ENCODE results near the gene SCFD2. TPM values are rescaled to one million over a fixed set of nuclear protein-coding genes. Genes with fewer than 3 reads are reported as not detected.

The SCFD2 gene
- total RNA-seq, 2 experiments from 2014 or later = 25.1 to 27.2 TPM

- H3K4me1 Mint-ChIP-seq (ENCODE audit: low read depth) = no peaks in the 10 kb centered on the region
- POLR2A ChIA-PET = no interaction called here
- DNase-seq (no peak), ATAC-seq (no peak)
- no peak overlapping the region for H3K27ac Mint-ChIP-seq
- no peak overlapping the region for H3K4me3 Mint-ChIP-seq
- peaks cover 3% of the 10 kb centered on the region for H3K36me3 Mint-ChIP-seq (ENCODE audit: low read depth)
- CTCF ChIA-PET = no interaction called here
- H3K27me3 Mint-ChIP-seq (ENCODE audit: low read depth) = no peaks in the 10 kb centered on the region
- no peaks in the 10 kb centered on the region for H3K9me3 Mint-ChIP-seq (ENCODE audit: insufficient read depth)
These were observed 420.4 kb downstream of the SCFD2 start for GRCh38 chr4:52945326-52945898.

GRCh38 chr4:52943677-52944076 lies 422.2 kb downstream of the SCFD2 start:
- Mint-ChIP-seq H3K36me3 (ENCODE audit: low read depth) (no peaks in the 10 kb centered on the region), H3K9me3 (ENCODE audit: insufficient read depth) (no peaks in the 10 kb centered on the region), H3K27ac (no peak overlapping the region), H3K4me3 (no peak overlapping the region), H3K27me3 (ENCODE audit: low read depth) (no peaks in the 10 kb centered on the region), H3K4me1 (ENCODE audit: low read depth) (no peaks in the 10 kb centered on the region)
- ChIA-PET CTCF (no interaction called here), POLR2A (interaction anchor here (0.6 kb wide), 1 partner anchor 221 kb away, joined by 3 read pairs; no protein-coding TSS in a partner anchor)
- no peak for ATAC-seq
- DNase-seq = no peak

- H3K36me3 Mint-ChIP-seq (ENCODE audit: low read depth) = no peaks in the 10 kb centered on the region
- H3K9me3 Mint-ChIP-seq (ENCODE audit: insufficient read depth) = no peaks in the 10 kb centered on the region
- CTCF ChIA-PET = no interaction called here
- POLR2A ChIA-PET = no interaction called here
- H3K4me1 Mint-ChIP-seq (ENCODE audit: low read depth) = no peaks in the 10 kb centered on the region
- no peak overlapping the region for H3K27ac Mint-ChIP-seq
- no peak overlapping the region for H3K4me3 Mint-ChIP-seq
- ATAC-seq (no peak), DNase-seq (no peak)
- H3K27me3 Mint-ChIP-seq (ENCODE audit: low read depth) = no peaks in the 10 kb centered on the region
These were observed 422.9 kb downstream of the SCFD2 start for GRCh38 chr4:52942936-52943335.

- POLR2A ChIA-PET = no interaction called here
- H3K9me3 Mint-ChIP-seq (ENCODE audit: insufficient read depth) = no peaks in the 10 kb centered on the region
- CTCF ChIA-PET = interaction anchor here (1.2 kb wide), 1 partner anchor 30 kb away, joined by 5 read pairs; no protein-coding TSS in a partner anchor
These were observed 424.4 kb downstream of the SCFD2 start for GRCh38 chr4:52941450-52941849.

GRCh38 chr4:52939739-52940138 lies 426.1 kb downstream of the SCFD2 start:
- H3K27ac Mint-ChIP-seq = no peak overlapping the region
- H3K4me1 Mint-ChIP-seq (ENCODE audit: low read depth) = no peaks in the 10 kb centered on the region
- H3K4me3 Mint-ChIP-seq = no peak overlapping the region
- POLR2A ChIA-PET = no interaction called here
- CTCF ChIA-PET = no interaction called here
- H3K9me3 Mint-ChIP-seq (ENCODE audit: insufficient read depth) = no peaks in the 10 kb centered on the region
- H3K27me3 Mint-ChIP-seq (ENCODE audit: low read depth) = no peaks in the 10 kb centered on the region
- DNase-seq (no peak), ATAC-seq (no peak)
- no peaks in the 10 kb centered on the region for H3K36me3 Mint-ChIP-seq (ENCODE audit: low read depth)

More at GRCh38 chr4:52941450-52941849, 424.4 kb downstream of the SCFD2 start:
- H3K27ac Mint-ChIP-seq = no peak overlapping the region
- DNase-seq (no peak), ATAC-seq (no peak)
- H3K4me3 Mint-ChIP-seq = no peak overlapping the region
- H3K4me1 Mint-ChIP-seq (ENCODE audit: low read depth) = no peaks in the 10 kb centered on the region
- no peaks in the 10 kb centered on the region for H3K27me3 Mint-ChIP-seq (ENCODE audit: low read depth)
- H3K36me3 Mint-ChIP-seq (ENCODE audit: low read depth) = no peaks in the 10 kb centered on the region

- CTCF ChIA-PET = no interaction called here
- POLR2A ChIA-PET = no interaction called here
- H3K27me3 Mint-ChIP-seq (ENCODE audit: low read depth) = no peaks in the 10 kb centered on the region
These were observed 426.5 kb downstream of the SCFD2 start for GRCh38 chr4:52939325-52939724.

DNA sequence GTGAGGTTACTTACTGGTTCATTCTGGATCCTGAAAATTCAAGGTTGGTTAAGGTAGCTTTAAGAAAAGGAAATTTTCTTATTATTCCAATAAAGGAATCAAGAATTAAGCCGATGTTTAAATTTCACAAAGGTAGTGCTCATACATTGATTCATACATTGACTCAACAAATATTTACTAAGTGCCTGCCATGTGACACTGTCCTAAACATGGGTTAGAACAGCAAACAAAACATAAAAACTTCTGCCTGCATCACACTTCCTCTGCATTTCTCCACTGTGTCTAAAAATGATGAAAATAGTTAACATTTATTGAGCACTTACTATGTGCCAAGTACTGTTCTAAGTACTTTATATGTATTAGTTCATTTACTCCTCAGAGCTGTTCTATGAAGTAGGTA lies 428.0 kb downstream of the SCFD2 start:
- POLR2A ChIA-PET = no interaction called here
- ATAC-seq (no peak), DNase-seq (no peak)
- Mint-ChIP-seq H3K9me3 (ENCODE audit: insufficient read depth) (no peaks in the 10 kb centered on the region), H3K36me3 (ENCODE audit: low read depth) (no peaks in the 10 kb centered on the region), H3K27ac (no peak overlapping the region), H3K4me3 (no peak overlapping the region), H3K4me1 (ENCODE audit: low read depth) (peaks cover 7% of the 10 kb centered on the region), H3K27me3 (ENCODE audit: low read depth) (no peaks in the 10 kb centered on the region)
- CTCF ChIA-PET = no interaction called here

More at GRCh38 chr4:52939325-52939724, 426.5 kb downstream of the SCFD2 start:
- Mint-ChIP-seq H3K36me3 (ENCODE audit: low read depth) (no peaks in the 10 kb centered on the region), H3K4me1 (ENCODE audit: low read depth) (no peaks in the 10 kb centered on the region), H3K4me3 (no peak overlapping the region), H3K9me3 (ENCODE audit: insufficient read depth) (no peaks in the 10 kb centered on the region), H3K27ac (no peak overlapping the region)
- no peak for ATAC-seq
- DNase-seq = no peak

GRCh38 chr4:52936729-52937128 lies 429.1 kb downstream of the SCFD2 start:
- no peaks in the 10 kb centered on the region for H3K9me3 Mint-ChIP-seq (ENCODE audit: insufficient read depth)
- CTCF ChIA-PET = no interaction called here
- no peak overlapping the region for H3K27ac Mint-ChIP-seq

DNA sequence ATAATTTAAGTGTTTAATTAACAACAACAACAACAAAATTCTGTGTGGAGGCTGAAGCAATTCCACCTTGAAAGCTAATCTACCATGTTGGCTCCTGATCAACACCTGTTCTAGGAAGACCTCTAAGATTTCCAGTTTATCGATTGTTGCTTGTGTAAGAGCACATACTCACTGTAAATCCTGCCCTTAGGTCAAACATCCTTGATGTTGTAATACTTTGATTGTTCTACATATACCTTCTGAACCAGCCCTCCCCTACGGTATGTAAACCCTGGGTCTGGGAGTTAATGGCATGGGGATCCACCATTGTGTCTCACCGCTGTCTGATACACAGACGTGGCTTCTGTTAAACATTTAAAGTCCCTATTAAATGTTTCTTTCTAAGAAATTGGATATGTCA lies 430.5 kb downstream of the SCFD2 start:
- CTCF ChIA-PET = no interaction called here
- no peaks in the 10 kb centered on the region for H3K36me3 Mint-ChIP-seq (ENCODE audit: low read depth)

More at GRCh38 chr4:52936729-52937128, 429.1 kb downstream of the SCFD2 start:
- no peaks in the 10 kb centered on the region for H3K36me3 Mint-ChIP-seq (ENCODE audit: low read depth)
- DNase-seq (no peak), ATAC-seq (no peak)
- POLR2A ChIA-PET = no interaction called here
- no peaks in the 10 kb centered on the region for H3K27me3 Mint-ChIP-seq (ENCODE audit: low read depth)
- H3K4me1 Mint-ChIP-seq (ENCODE audit: low read depth) = peaks cover 11% of the 10 kb centered on the region
- no peak overlapping the region for H3K4me3 Mint-ChIP-seq

DNA sequence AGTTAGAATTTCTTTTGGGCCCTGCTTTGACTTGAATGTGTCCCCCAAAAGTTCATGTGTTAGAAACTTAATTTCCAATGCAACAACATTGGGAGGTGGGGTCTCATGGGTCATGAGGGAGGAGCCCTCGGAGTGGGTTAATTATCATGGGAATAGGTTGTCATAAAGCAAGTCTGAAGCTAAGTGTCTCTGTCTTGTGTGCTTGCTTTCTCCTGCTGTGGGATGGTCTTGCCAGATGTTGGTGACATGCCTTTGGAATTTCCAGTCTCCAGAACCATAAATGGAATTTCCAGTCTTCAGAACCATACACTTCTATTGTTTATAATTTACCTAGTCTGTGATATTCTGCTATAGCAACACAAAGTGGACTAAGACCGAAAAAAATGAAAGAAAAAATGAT lies 432.1 kb downstream of the SCFD2 start:
- ATAC-seq = no peak
- H3K4me1 Mint-ChIP-seq (ENCODE audit: low read depth) = peaks cover 15% of the 10 kb centered on the region
- CTCF ChIA-PET = interaction anchor here (2.1 kb wide), 1 partner anchor 22 kb away, joined by 7 read pairs; no protein-coding TSS in a partner anchor
- H3K27ac Mint-ChIP-seq = no peak overlapping the region
- no peaks in the 10 kb centered on the region for H3K27me3 Mint-ChIP-seq (ENCODE audit: low read depth)
- no peak for DNase-seq
- POLR2A ChIA-PET = no interaction called here
- H3K9me3 Mint-ChIP-seq (ENCODE audit: insufficient read depth) = no peaks in the 10 kb centered on the region
- no peak overlapping the region for H3K4me3 Mint-ChIP-seq
- H3K36me3 Mint-ChIP-seq (ENCODE audit: low read depth) = no peaks in the 10 kb centered on the region

More for the DNA sequence above, 430.5 kb downstream of the SCFD2 start:
- H3K27me3 Mint-ChIP-seq (ENCODE audit: low read depth) = no peaks in the 10 kb centered on the region
- ATAC-seq = no peak
- POLR2A ChIA-PET = no interaction called here
- DNase-seq = no peak
- H3K27ac Mint-ChIP-seq = no peak overlapping the region
- H3K4me3 Mint-ChIP-seq = no peak overlapping the region
- H3K9me3 Mint-ChIP-seq (ENCODE audit: insufficient read depth) = no peaks in the 10 kb centered on the region
- peaks cover 15% of the 10 kb centered on the region for H3K4me1 Mint-ChIP-seq (ENCODE audit: low read depth)

DNA sequence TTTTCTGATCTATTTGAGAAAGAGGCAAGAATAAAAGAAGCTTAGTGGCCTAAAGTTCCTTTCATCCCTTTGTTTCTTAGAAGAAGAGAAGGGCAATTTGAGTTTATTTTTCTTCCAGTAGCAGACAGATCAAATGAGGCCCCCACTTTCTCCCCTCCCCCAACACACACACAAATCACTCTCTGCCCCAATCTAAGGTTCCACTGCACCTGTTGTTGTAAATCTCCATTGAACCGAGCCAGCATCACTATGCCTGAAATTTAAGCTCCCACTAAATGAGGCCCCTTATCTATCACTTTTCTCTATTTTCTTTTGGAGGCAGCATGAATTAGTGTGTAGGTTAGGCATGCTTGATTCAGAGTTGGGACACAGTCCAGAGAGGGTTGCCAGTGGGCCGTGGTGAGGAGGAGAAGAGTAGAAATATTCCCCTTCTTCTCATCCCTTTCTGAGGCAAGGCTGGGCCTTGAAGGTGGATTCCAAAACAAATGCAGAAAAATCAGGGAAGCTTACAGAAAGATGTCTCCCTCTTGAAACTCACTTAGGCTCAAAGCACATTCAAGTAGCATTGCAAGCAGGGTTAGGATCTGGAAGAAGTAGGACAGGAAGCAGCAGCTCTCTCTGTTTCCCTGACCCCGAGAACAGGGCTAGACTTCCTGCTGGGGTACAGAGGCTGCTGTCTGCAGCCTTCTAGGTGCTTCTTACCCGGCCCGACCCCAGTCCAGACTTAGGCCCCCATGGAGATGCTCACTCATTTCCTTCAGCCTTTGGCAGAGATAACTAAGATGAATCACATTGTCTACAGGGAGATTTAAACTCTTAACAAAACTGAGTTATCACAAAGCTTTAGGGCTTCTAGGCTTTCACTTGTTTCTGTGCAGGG lies 433.0 kb downstream of the SCFD2 start:
- DNase-seq (no peak), ATAC-seq (no peak)
- no peaks in the 10 kb centered on the region for H3K27me3 Mint-ChIP-seq (ENCODE audit: low read depth)
- H3K4me3 Mint-ChIP-seq = no peak overlapping the region
- ChIA-PET POLR2A (interaction anchor here (1.2 kb wide), 1 partner anchor 18 kb away, joined by 3 read pairs; no protein-coding TSS in a partner anchor), CTCF (interaction anchor here (2.1 kb wide), 1 partner anchor 21 kb away, joined by 7 read pairs; no protein-coding TSS in a partner anchor)
- no peaks in the 10 kb centered on the region for H3K36me3 Mint-ChIP-seq (ENCODE audit: low read depth)
- no peaks in the 10 kb centered on the region for H3K9me3 Mint-ChIP-seq (ENCODE audit: insufficient read depth)
- H3K4me1 Mint-ChIP-seq (ENCODE audit: low read depth) = peaks cover 15% of the 10 kb centered on the region
- no peak overlapping the region for H3K27ac Mint-ChIP-seq

- Mint-ChIP-seq H3K27me3 (ENCODE audit: low read depth) (no peaks in the 10 kb centered on the region), H3K9me3 (ENCODE audit: insufficient read depth) (no peaks in the 10 kb centered on the region), H3K27ac (no peak overlapping the region), H3K4me3 (no peak overlapping the region), H3K36me3 (ENCODE audit: low read depth) (no peaks in the 10 kb centered on the region), H3K4me1 (ENCODE audit: low read depth) (peaks cover 15% of the 10 kb centered on the region)
- no peak for ATAC-seq
- no peak for DNase-seq
- ChIA-PET CTCF (no interaction called here), POLR2A (interaction anchor here (0.6 kb wide), 1 partner anchor 209 kb away, joined by 3 read pairs; no protein-coding TSS in a partner anchor)
These were observed 434.6 kb downstream of the SCFD2 start for GRCh38 chr4:52931243-52931642.

All from activated CD8-positive, alpha-beta T cell treated with anti-CD3 and anti-CD28 coated beads, Interleukin-2, amount 10 ng/mL, durations not matched to agents 7 days and 5 days (primary cell).